ENCODE results near the gene QRSL1. TPM values are rescaled to one million over a fixed set of nuclear protein-coding genes. Genes with fewer than 3 reads are reported as not detected.
"Not testable (repeated sequence)": the region's sequence is repeated elsewhere in the genome, so short reads cannot be mapped to it uniquely, and the experiment has no call there.

QRSL1 gene
- 10 to 100 TPM; 11.4 to 16.4 (median 15.9) TPM for total RNA-seq

DNA sequence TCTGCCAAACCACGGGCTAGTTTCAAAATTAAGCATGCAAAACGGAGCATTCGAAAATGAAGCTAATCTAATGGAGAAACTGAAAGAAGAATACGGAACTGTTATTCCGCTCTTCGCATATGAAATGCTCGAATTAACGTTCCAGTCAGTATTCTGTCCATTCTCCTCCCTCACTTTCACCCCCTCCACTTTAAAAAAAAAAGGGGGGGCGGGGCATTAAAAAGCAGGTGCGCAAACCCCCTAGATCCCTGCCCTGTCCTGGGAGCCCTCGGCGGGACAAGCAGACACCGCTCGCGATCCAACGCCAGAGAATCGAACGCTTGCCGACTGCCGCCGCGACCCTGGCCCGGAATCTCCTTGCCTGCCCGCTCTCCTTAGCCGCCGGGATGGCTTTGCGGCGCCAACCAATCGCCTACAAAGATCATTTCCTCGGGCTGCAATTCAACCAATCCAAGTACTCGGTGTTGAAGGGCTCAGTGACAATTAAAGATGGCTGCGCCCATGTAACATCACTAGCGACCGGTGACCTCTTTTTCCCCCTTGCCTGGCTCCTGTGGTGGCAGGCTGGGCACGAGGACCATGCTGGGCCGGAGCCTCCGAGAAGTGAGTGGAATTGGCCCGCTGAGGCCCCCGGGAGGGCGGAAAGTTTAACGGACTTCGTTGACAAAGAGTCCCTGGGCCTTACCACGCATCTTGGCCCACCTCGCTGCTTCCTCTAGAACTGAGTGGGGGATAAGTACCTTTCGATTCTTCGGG is at the start of gene QRSL1, which contains the start of gene RTN4IP1:
Gene QRSL1, plus strand, starts transcription at position 476 of the 756 bp plus-strand sequence. Its CDS starts 104 bp downstream, at position 580.
Gene RTN4IP1, minus strand, starts transcription at position 396 of the 756 bp plus-strand sequence. CDS start 477 bp downstream, outside the sequence.
- Histone ChIP-seq H3K36me3 (no peaks in the 10 kb centered on the region), H3K4me3 (replicated peaks in 1 of 3) (peak within 1 kb of the TSS; percentile 21 to 95 (median 50)), H3K9me3 (no peaks in the 10 kb centered on the region), H3K27ac (peak within 1 kb of the TSS; percentile 43 to 92 (median 81)), H3K4me1 (peaks cover 14 to 20% of the 10 kb centered on the region in 2 donors), H3K27me3 (no peaks in the 10 kb centered on the region)
- DNase-seq = peak; percentile 86
- TF ChIP-seq CTCF (IDR thresholded peaks at IDR 0.05) (no peak), POLR2A (IDR thresholded peaks at IDR 0.05) (peak in 1 of 2 donors; percentile 89)
- intact Hi-C loops (cut with DNase I) = no loop called here
- 0 to 1% methylated on average over 33 to 46 of the region's 46 CpGs for WGBS, 2 donors

DNA sequence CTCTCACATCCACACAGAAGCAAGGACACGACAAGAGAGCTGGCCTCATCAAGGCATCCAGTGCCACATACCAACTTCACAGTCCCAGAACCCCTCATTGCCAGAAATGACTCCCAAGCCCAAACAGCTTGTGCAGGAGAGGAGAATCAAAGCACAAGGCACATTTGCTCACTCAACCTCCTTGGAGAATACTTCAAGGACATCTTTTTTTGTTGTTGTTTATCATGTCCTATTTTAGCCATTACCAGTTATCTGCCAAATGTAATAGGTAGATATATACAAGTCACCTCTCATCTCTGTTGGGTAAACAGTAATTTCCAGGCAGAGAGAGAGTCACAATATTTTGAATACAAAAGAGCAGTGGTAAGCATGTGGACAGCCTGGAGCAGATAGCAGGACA is 47.9 kb upstream of the QRSL1 start:
- no peaks in the 10 kb centered on the region for H3K36me3 ChIP-seq
- TF ChIP-seq CTCF (IDR thresholded peaks at IDR 0.05) (no peak), POLR2A (IDR thresholded peaks at IDR 0.05) (no peak)
- no peaks in the 10 kb centered on the region for H3K9me3 ChIP-seq
- no peak overlapping the region for H3K27ac ChIP-seq
- no peak for DNase-seq
- H3K4me1 ChIP-seq = no peaks in the 10 kb centered on the region
- H3K4me3 ChIP-seq (replicated peaks in 1 of 3) = no peak overlapping the region
- H3K27me3 ChIP-seq = no peaks in the 10 kb centered on the region
- intact Hi-C loops (cut with DNase I) = no loop called here
- 89 to 90% methylated on average over 1 of the region's 1 CpG for WGBS, 2 donors

GRCh38 chr6:106586815-106587415 is 42.5 kb upstream of the QRSL1 start:
- Histone ChIP-seq H3K27me3 (no peaks in the 10 kb centered on the region), H3K27ac (no peak overlapping the region), H3K9me3 (no peaks in the 10 kb centered on the region), H3K4me1 (peaks cover 0 to 8% of the 10 kb centered on the region in 2 donors), H3K36me3 (no peaks in the 10 kb centered on the region), H3K4me3 (replicated peaks in 1 of 3) (no peak overlapping the region)
- WGBS, 2 donors = 97% methylated on average over 4 of the region's 4 CpGs
- TF ChIP-seq POLR2A (IDR thresholded peaks at IDR 0.05) (no peak), CTCF (IDR thresholded peaks at IDR 0.05) (no peak)
- intact Hi-C loops (cut with DNase I) = no loop called here
- no peak for DNase-seq

DNA sequence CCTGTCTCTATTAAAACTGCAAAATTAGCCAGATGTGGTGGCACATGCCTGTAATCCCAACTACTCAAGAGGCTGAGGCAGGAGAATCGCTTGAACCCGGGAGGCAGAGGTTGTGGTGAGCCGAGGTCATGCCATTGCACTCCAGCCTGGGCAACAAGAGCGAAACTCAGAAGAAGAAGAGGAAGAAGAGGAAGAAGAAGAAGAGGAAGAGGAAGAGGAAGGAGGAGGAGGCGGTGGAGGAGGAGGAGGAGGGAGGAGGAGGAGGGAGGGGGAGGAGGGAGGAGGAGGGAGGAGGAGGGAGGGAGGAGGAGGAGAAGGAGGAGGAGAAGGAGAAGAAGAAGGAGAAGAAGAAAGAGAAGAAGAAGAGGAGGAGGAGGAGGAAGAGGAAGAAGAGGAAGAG is 40.4 kb upstream of the QRSL1 start:
- 76 to 84% methylated on average over 5 of the region's 5 CpGs for WGBS, 2 donors
- H3K4me1 ChIP-seq; H3K27me3 ChIP-seq; H3K9me3 ChIP-seq; H3K36me3 ChIP-seq; H3K27ac ChIP-seq; DNase-seq; H3K4me3 ChIP-seq (replicated peaks in 1 of 3); intact Hi-C loops (cut with DNase I): not testable (repeated sequence)

GRCh38 chr6:106591111-106591825 is 38.1 kb upstream of the QRSL1 start:
- no peak for DNase-seq
- no peak overlapping the region for H3K27ac ChIP-seq
- peaks cover 0 to 8% of the 10 kb centered on the region in 2 donors for H3K4me1 ChIP-seq
- no peaks in the 10 kb centered on the region for H3K27me3 ChIP-seq
- WGBS, 2 donors = 85 to 92% methylated on average over 3 of the region's 3 CpGs
- TF ChIP-seq POLR2A (IDR thresholded peaks at IDR 0.05) (no peak), CTCF (IDR thresholded peaks at IDR 0.05) (no peak)
- H3K36me3 ChIP-seq = no peaks in the 10 kb centered on the region
- intact Hi-C loops (cut with DNase I) = no loop called here
- H3K9me3 ChIP-seq = no peaks in the 10 kb centered on the region
- no peak overlapping the region for H3K4me3 ChIP-seq (replicated peaks in 1 of 3)
